HepG2 (cell line): ENCODE measurements around the gene TCEANC2. TPM values are rescaled to one million over a fixed set of nuclear protein-coding genes. Genes with fewer than 3 reads are reported as not detected.

ENCODE experiments used
- ATAC-seq: fragments of 200-7000 bp; cut with Tn5 transposase; 3 replicates; pipeline ENCODE4 v1.9.1; 2020; ENCODE audit warnings: mild to moderate bottlenecking, moderate library complexity
- BruUV-seq: library from RNA; stranded (reverse); fragments of 400-500 nt; replicated peaks from 2 replicates; lab custom pipeline; 2021; lab: Mats Ljungman, UMichigan
- CTCF ChIA-PET: fragments of 300-600 bp; formaldehyde crosslinking; extraction: SDS; loops from one replicate; lab custom pipeline; 2021; ENCODE audit warnings: low total read pairs, inconsistent platforms, low intra/inter-chr PET ratio; lab: Yijun Ruan, JAX
- POLR2A ChIA-PET: fragments of 350-600 bp; sonication (Branson Sonifier 250); formaldehyde crosslinking; loops from one replicate; lab custom pipeline; 2020; ENCODE audit warnings: antibody characterized with exemption, inconsistent platforms; lab: Yijun Ruan, JAX
- DNase-seq: peaks from one replicate; pipeline ENCODE4 v3.0.0-alpha.2; 2015; ENCODE audit warnings: low spot score
- FAIRE-seq: peaks from 3 replicates; lab custom pipeline; 2011; peaks lifted over from hg19 to GRCh38; lab: Jason Lieb, UNC
- H2AFZ ChIP-seq: one replicate; pipeline ENCODE4 v1.6.1; 2011; ENCODE audit warnings: low read length, inconsistent platforms
- H3K27ac ChIP-seq: fragments of 300-600 bp; 3 replicates; pipeline ENCODE4 v1.8.0; 2011; ENCODE audit warnings: mixed run types, mild to moderate bottlenecking, mixed read lengths, low read length, inconsistent platforms; ENCODE audit not compliant: insufficient read depth; ENCODE audit errors: extremely low read length
- H3K27me3 ChIP-seq, 2 experiments: fragments of 200-600 bp in 1 of 2; 2 replicates in 1 of 2; 3 replicates in 1 of 2; pipeline versions ENCODE4 v1.6.0 to v1.8.0; 2011; ENCODE audit warnings: low read length in 2 of 2, mild to moderate bottlenecking in 2 of 2, moderate library complexity in 2 of 2, inconsistent platforms in 1 of 2; ENCODE audit not compliant: insufficient read depth in 2 of 2, control insufficient read depth in 1 of 2
- H3K36me3 ChIP-seq, 2 experiments: fragments of 200-600 bp in 1 of 2; replicated peaks in 1 of 2; 2 replicates in 1 of 2; 3 replicates in 1 of 2; pipeline versions ENCODE4 v1.5.1 to v1.8.0; 2011; ENCODE audit warnings: low read length in 2 of 2, inconsistent platforms in 1 of 2; ENCODE audit not compliant: insufficient read depth in 2 of 2, control insufficient read depth in 1 of 2
- H3K4me1 ChIP-seq: 2 replicates; pipeline ENCODE4 v1.5.1; 2012; ENCODE audit warnings: low read length, inconsistent platforms; ENCODE audit not compliant: insufficient read depth
- H3K4me2 ChIP-seq: 2 replicates; pipeline ENCODE4 v1.6.0; 2011; ENCODE audit warnings: low read depth, low read length, inconsistent platforms
- H3K4me3 ChIP-seq, 3 experiments: fragments of 200-600 bp in 1 of 3; sonication (generic), shearing (Covaris generic) in 1 of 3; replicated peaks in 1 of 3; 2 replicates each; pipeline ENCODE4 v1.5.1; 2011 to 2016; ENCODE audit warnings: low read length in 3 of 3, inconsistent platforms in 2 of 3, low read depth in 2 of 3, mild to moderate bottlenecking in 2 of 3, control low read depth in 1 of 3, mixed read lengths in 1 of 3; ENCODE audit not compliant: insufficient read depth in 1 of 3
- H3K79me2 ChIP-seq: one replicate; pipeline ENCODE4 v1.6.1; 2011; ENCODE audit warnings: low read length, inconsistent platforms; ENCODE audit not compliant: insufficient read depth
- H3K9ac ChIP-seq: 2 replicates; pipeline ENCODE4 v1.6.0; 2011; ENCODE audit warnings: mild to moderate bottlenecking, low read depth, low read length, inconsistent platforms; ENCODE audit not compliant: insufficient read depth
- H3K9me3 ChIP-seq: 2 replicates; pipeline ENCODE4 v1.5.1; 2012; ENCODE audit warnings: mild to moderate bottlenecking, low read length
- H4K20me1 ChIP-seq: 2 replicates; pipeline ENCODE4 v1.6.0; 2011; ENCODE audit warnings: inconsistent platforms, mild to moderate bottlenecking, low read length, moderate library complexity; ENCODE audit not compliant: insufficient read depth
- CENPT ChIP-seq: sonication (generic); formaldehyde crosslinking; IDR thresholded peaks from 2 replicates; pipeline ENCODE4 v1.8.0; 2022; ENCODE audit warnings: low read depth, mild to moderate bottlenecking, moderate library complexity, missing genetic modification reagents
- KLF13 ChIP-seq: sonication (generic); formaldehyde crosslinking; IDR thresholded peaks from 2 replicates; pipeline ENCODE4 v1.4.0; 2020; ENCODE audit warnings: mild to moderate bottlenecking, missing genetic modification reagents
- MLXIP ChIP-seq: sonication (generic); formaldehyde crosslinking; IDR thresholded peaks from 2 replicates; pipeline ENCODE4 v1.9.0; 2021; ENCODE audit warnings: missing genetic modification reagents, borderline replicate concordance
- RFX1 ChIP-seq: fragments of 450-650 bp; IDR thresholded peaks from 2 replicates; pipeline ENCODE4 v1.6.1; 2017
- SRSF4 ChIP-seq: fragments of 200-400 bp; formaldehyde crosslinking; IDR thresholded peaks from one replicate; pipeline ENCODE4 v1.6.1; 2018; ENCODE audit warnings: mild to moderate bottlenecking, low read depth, low read length, moderate library complexity; ENCODE audit not compliant: poor library complexity, severe bottlenecking
- YY1 ChIP-seq: IDR thresholded peaks from 2 replicates; pipeline ENCODE4 v1.6.1; 2011; ENCODE audit warnings: low read length, low read depth, moderate library complexity, mild to moderate bottlenecking; ENCODE audit not compliant: insufficient read depth, insufficient replicate concordance
- ZNF10 ChIP-seq: sonication (generic); formaldehyde crosslinking; IDR thresholded peaks from 2 replicates; pipeline ENCODE4 v1.4.0; 2020; ENCODE audit warnings: mild to moderate bottlenecking, low read depth, missing genetic modification reagents, borderline replicate concordance
- ZNF749 ChIP-seq: sonication (generic); formaldehyde crosslinking; IDR thresholded peaks from 2 replicates; pipeline ENCODE4 v1.8.0; 2022; ENCODE audit warnings: mild to moderate bottlenecking, missing genetic modification reagents, moderate library complexity, borderline replicate concordance
- WGBS: methylation state at CpG from one replicate; pipeline ENCODE4 v1.1.6; 2017; ENCODE audit warnings: low lambda C conversion rate; 5-methylcytosine and 5-hydroxymethylcytosine counted together
- in situ Hi-C: cut with HindIII; loops from 2 replicates; pipeline ENCODE4 v1.10.0; 2017; ENCODE audit warnings: low pct_unique_long_range_greater_than_20kb; ENCODE audit not compliant: extremely low pct_ligation_motif_present
- intact Hi-C: fragments of 100-400 bp; cut with micrococcal nuclease; formaldehyde crosslinking; loops from one replicate; pipeline ENCODE4 v1.10.0; 2022; ENCODE audit not compliant: unreplicated experiment
- polyA plus RNA-seq, 8 experiments: library from polyadenylated mRNA; depleted of rRNA in 3 of 8; stranded (reverse) in 7 of 8; unstranded in 1 of 8; fragments of >200 nt; fragmentation: Illumina TruSeq in 4 of 8; extraction: Trizol in 4 of 8; gene quantifications; 2 replicates each; pipeline versions ENCODE4 v1.2.1 to v1.2.3, GENCODE V29; 2011 to 2016; ENCODE audit warnings: low read depth in 4 of 8, missing spikeins in 1 of 8, mixed read lengths in 1 of 8; ENCODE audit not compliant: insufficient read depth in 1 of 8
- total RNA-seq, 5 experiments: library from RNA; depleted of rRNA; stranded (reverse); fragments of >200 nt; fragmentation: Illumina TruSeq; extraction: Trizol; gene quantifications; 2 replicates each; pipeline ENCODE4 v1.2.3, GENCODE V29; 2016; ENCODE audit warnings: low read depth in 1 of 5
- TF ChIP-seq, protein P1 (sequence below): sonication (generic); formaldehyde crosslinking; IDR thresholded peaks from 2 replicates; pipeline ENCODE4 v1.5.0; 2020; ENCODE audit warnings: missing genetic modification reagents
- TF ChIP-seq, protein P2 (sequence below), 2 experiments: sonication (generic) in 1 of 2; formaldehyde crosslinking in 1 of 2; IDR thresholded peaks; 2 replicates each; pipeline versions ENCODE4 v1.4.0 to v1.6.1; 2018 to 2020; ENCODE audit warnings: missing genetic modification reagents in 2 of 2, borderline replicate concordance in 1 of 2, low read depth in 1 of 2, mild to moderate bottlenecking in 1 of 2, missing biosample characterization in 1 of 2
- TF ChIP-seq, protein P3 (sequence below): sonication (generic); formaldehyde crosslinking; IDR thresholded peaks from 2 replicates; pipeline ENCODE4 v1.8.0; 2022; ENCODE audit warnings: mild to moderate bottlenecking, missing genetic modification reagents, moderate library complexity

Gene TCEANC2
- total and polyA plus RNA-seq, 2 of the 13 experiments (the other 11 are each of a cell fraction or from before 2014, with no cell fraction given), result 3.8 to 5.0 TPM

DNA sequence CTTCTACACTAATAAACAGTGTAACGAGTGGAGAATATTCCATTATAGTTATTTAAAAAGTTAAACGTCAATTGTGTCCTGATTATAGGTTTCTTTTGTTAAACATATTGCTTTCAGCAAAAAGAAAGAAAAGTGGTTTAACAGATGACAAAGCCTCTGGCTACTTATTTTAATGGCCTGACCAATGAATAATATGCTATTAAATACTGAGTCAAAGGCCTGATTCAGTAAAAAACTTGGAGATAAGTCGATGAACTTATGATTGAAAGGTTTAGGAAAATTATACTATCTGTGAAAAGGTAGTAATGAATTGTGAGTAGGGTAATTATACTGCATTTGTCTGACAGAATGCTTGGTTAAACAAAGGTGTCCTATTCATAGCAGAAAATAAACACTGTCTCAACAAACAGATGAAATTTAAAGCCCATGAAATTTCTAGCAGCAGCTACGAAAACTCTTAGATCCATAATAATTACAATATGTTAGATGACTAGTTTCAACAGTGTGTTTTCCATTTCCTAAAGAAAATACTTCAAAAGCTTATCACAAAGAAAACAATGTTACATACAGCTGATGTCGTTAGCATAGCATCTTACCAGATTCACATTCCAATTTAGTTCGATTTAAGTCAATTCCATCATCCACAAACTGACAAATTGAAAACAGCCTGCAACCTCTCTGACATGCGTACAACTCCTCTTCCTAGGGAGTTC, 6.6 kb upstream of the TCEANC2 start (continued):
- TF ChIP-seq, protein P1, sequence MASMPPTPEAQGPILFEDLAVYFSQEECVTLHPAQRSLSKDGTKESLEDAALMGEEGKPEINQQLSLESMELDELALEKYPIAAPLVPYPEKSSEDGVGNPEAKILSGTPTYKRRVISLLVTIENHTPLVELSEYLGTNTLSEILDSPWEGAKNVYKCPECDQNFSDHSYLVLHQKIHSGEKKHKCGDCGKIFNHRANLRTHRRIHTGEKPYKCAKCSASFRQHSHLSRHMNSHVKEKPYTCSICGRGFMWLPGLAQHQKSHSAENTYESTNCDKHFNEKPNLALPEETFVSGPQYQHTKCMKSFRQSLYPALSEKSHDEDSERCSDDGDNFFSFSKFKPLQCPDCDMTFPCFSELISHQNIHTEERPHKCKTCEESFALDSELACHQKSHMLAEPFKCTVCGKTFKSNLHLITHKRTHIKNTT, result no peak
- TF ChIP-seq MLXIP (CRISPR knock-in tag), result no peak
- no peak for TF ChIP-seq RFX1

DNA sequence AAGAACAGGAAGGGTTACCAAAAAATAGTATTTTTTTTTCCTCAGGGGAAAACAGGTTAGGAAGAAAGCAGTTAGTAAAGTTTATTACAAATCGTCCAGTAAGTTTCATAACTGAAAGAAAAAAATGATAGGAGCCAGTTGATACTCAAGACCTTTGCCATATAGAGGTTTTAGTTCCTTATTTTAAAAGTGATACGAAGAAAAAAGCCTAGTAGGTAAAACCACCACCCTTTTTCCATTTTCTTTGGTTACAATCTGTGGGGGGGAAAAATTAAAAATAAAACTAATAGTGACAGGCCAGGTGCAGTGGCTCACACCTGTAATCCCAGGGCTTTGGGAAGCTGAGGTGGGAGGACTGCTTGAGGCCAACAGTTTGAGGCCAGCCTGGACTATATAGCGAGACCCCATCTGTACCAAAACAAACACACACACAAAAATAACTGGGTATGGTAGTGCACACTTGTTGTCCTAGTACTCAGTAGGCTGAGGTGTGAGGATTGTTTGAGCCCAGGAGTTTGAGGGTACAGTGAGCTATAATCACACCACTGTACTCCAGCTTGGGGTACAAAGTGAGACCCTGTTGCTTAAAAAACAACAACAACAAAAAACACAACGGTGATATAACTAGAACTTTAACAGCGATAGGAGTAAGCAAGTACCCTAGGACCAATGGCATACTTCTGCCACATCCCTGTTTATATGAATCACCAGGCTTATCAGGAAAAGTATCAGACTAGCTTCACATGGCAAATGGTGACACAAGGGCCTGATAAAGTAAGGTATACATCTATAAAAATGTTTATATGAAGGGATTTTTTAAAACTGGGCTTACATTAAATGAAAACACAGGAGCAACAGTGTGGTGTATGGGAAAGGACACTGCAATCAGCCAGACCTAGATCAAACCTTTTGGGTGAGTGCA, 5.8 kb upstream of the TCEANC2 start:
- ChIA-PET CTCF (no interaction called here), POLR2A (no interaction called here)
- in situ Hi-C loops, result no loop called here
- ATAC-seq (no peak), FAIRE-seq (no peak), DNase-seq (no peak)
- H3K79me2 ChIP-seq, result peaks cover 74% of the 10 kb centered on the region
- H2AFZ ChIP-seq, result no peak overlapping the region
- peaks cover 29% of the 10 kb centered on the region for H3K4me1 ChIP-seq
- H3K36me3 ChIP-seq, result peaks cover 0 to 18% of the 10 kb centered on the region in 2 experiments; a peak in 4 of 5 replicates
- no peaks in the 10 kb centered on the region for H3K9me3 ChIP-seq
- intact Hi-C loops, result no loop called here
- BruUV-seq, result no TSS peak
- no peak overlapping the region for H3K9ac ChIP-seq
- no peak overlapping the region for H3K4me3 ChIP-seq
- H4K20me1 ChIP-seq, result peaks cover 5% of the 10 kb centered on the region
- 92% methylated on average over 5 of the region's 5 CpGs for WGBS
- no peak overlapping the region for H3K4me2 ChIP-seq
- H3K27me3 ChIP-seq, result no peaks in the 10 kb centered on the region; a peak in 1 of 5 replicates
- H3K27ac ChIP-seq, result no peak overlapping the region
- TF ChIP-seq ZNF749 (no peak), SRSF4 (no peak), YY1 (no peak), CENPT (CRISPR knock-in tag) (no peak), ZNF10 (no peak), KLF13 (CRISPR knock-in tag) (no peak)
- TF ChIP-seq, protein P2, sequence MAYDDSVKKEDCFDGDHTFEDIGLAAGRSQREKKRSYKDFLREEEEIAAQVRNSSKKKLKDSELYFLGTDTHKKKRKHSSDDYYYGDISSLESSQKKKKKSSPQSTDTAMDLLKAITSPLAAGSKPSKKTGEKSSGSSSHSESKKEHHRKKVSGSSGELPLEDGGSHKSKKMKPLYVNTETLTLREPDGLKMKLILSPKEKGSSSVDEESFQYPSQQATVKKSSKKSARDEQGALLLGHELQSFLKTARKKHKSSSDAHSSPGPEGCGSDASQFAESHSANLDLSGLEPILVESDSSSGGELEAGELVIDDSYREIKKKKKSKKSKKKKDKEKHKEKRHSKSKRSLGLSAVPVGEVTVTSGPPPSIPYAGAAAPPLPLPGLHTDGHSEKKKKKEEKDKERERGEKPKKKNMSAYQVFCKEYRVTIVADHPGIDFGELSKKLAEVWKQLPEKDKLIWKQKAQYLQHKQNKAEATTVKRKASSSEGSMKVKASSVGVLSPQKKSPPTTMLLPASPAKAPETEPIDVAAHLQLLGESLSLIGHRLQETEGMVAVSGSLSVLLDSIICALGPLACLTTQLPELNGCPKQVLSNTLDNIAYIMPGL (CRISPR knock-in tag; IDR thresholded peaks at IDR 0.05; ENCODE audit: borderline replicate concordance in 1 of 2, low read depth in 1 of 2), result no peak
- TF ChIP-seq, protein P3, sequence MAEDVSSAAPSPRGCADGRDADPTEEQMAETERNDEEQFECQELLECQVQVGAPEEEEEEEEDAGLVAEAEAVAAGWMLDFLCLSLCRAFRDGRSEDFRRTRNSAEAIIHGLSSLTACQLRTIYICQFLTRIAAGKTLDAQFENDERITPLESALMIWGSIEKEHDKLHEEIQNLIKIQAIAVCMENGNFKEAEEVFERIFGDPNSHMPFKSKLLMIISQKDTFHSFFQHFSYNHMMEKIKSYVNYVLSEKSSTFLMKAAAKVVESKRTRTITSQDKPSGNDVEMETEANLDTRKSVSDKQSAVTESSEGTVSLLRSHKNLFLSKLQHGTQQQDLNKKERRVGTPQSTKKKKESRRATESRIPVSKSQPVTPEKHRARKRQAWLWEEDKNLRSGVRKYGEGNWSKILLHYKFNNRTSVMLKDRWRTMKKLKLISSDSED (CRISPR knock-in tag), result no peak
